ENCODE measurements around the gene C6orf120.
A peak's percentile ranks its signal among the peaks of the same experiment; 100 is the strongest.

The C6orf120 gene

GRCh38 chr6:169684056-169684455 lies 17.9 kb upstream of the C6orf120 start:
- DNase-seq, result no peak

GRCh38 chr6:169685860-169686259 lies 16.1 kb upstream of the C6orf120 start:
- DNase-seq, result no peak

GRCh38 chr6:169689287-169689686 lies 12.6 kb upstream of the C6orf120 start:
- DNase-seq, result no peak

- DNase-seq, result no peak
These were observed 10.7 kb upstream of the C6orf120 start for GRCh38 chr6:169691260-169691659.

- no peak for DNase-seq
These were observed 9.4 kb upstream of the C6orf120 start for GRCh38 chr6:169692516-169692915.

GRCh38 chr6:169695131-169695530 lies 6.8 kb upstream of the C6orf120 start:
- no peak for DNase-seq

- DNase-seq, result peak; percentile 6
These were observed 4.8 kb upstream of the C6orf120 start for GRCh38 chr6:169697115-169697514.

GRCh38 chr6:169700296-169700695 lies 1.6 kb upstream of the C6orf120 start:
- DNase-seq, result no peak

GRCh38 chr6:169701311-169701953 lies 494 bp upstream of the C6orf120 start:
- DNase-seq, result no peak

- no peak for DNase-seq
These were observed 917 bp downstream of the C6orf120 start for GRCh38 chr6:169702840-169703246.

- DNase-seq, result no peak
These were observed 5.8 kb downstream of the C6orf120 start for GRCh38 chr6:169707772-169708171.

GRCh38 chr6:169709293-169709692 lies 7.4 kb downstream of the C6orf120 start:
- no peak for DNase-seq

GRCh38 chr6:169710009-169710408 lies 8.1 kb downstream of the C6orf120 start:
- no peak for DNase-seq

- DNase-seq, result no peak
These were observed 12.3 kb downstream of the C6orf120 start for GRCh38 chr6:169714178-169714577.

GRCh38 chr6:169714595-169714994 lies 12.7 kb downstream of the C6orf120 start:
- DNase-seq, result no peak

GRCh38 chr6:169719117-169719516 lies 17.2 kb downstream of the C6orf120 start:
- no peak for DNase-seq

GRCh38 chr6:169720207-169720855 lies 18.4 kb downstream of the C6orf120 start:
- no peak for DNase-seq

GRCh38 chr6:169722362-169723199 lies 20.7 kb downstream of the C6orf120 start:
- DNase-seq, result peak; percentile 37

- DNase-seq, result peak; percentile 72
These were observed 21.4 kb downstream of the C6orf120 start for GRCh38 chr6:169723200-169723909.

- peak; percentile 50 for DNase-seq
These were observed 22.1 kb downstream of the C6orf120 start for GRCh38 chr6:169723991-169724493.

GRCh38 chr6:169724494-169725124 lies 22.7 kb downstream of the C6orf120 start, which contains the start of gene PHF10:
PHF10 (minus strand) TSS chr6:169724500; CDS start chr6:169723931, 569 bp downstream.
- DNase-seq, result peak; percentile 72

Data from activated naive CD4-positive, alpha-beta T cell treated with Interleukin-2 at 50 U/mL for 16 hours (primary cell).